Choroid plexus epithelial cell (primary cell): Measurements from ENCODE around the gene L3MBTL4.

Experiments
- DNase-seq: peaks from one replicate; pipeline ENCODE4 v3.0.0-alpha.2; 2010; ENCODE audit warnings: low read depth
- H3K4me3 ChIP-seq: 2 replicates; pipeline ENCODE4 v1.5.1; 2011; ENCODE audit warnings: low read depth, mild to moderate bottlenecking, control low read depth, low read length, moderate library complexity
- TF ChIP-seq, protein P1 (sequence below): conservative IDR thresholded peaks from 2 replicates; pipeline ENCODE4 v1.5.1; 2011; ENCODE audit warnings: low read depth, mild to moderate bottlenecking, control low read depth, inconsistent platforms, low read length, moderate library complexity

The L3MBTL4 gene

DNA sequence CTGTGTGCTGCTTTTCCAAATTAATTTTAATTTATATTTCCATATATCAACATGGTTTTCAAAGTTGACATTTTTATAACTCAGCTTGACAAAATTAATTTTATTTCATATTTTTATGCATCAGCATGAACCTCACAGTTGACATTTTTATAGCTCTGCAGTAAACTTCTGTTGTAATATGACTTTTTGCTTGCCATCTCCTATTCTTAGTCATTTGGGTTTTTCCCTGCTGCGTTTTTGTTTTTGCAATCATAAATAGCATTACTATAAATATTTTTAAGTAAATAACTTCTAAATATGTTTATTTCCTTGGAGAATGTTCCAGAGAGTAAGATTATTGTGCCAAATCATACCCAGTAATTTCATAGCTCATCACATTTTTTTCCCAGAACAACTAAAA lies 21.0 kb upstream of the L3MBTL4 start:
- DNase-seq: no peak
- TF ChIP-seq, protein P1, sequence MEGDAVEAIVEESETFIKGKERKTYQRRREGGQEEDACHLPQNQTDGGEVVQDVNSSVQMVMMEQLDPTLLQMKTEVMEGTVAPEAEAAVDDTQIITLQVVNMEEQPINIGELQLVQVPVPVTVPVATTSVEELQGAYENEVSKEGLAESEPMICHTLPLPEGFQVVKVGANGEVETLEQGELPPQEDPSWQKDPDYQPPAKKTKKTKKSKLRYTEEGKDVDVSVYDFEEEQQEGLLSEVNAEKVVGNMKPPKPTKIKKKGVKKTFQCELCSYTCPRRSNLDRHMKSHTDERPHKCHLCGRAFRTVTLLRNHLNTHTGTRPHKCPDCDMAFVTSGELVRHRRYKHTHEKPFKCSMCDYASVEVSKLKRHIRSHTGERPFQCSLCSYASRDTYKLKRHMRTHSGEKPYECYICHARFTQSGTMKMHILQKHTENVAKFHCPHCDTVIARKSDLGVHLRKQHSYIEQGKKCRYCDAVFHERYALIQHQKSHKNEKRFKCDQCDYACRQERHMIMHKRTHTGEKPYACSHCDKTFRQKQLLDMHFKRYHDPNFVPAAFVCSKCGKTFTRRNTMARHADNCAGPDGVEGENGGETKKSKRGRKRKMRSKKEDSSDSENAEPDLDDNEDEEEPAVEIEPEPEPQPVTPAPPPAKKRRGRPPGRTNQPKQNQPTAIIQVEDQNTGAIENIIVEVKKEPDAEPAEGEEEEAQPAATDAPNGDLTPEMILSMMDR: no peak
- no peak overlapping the region for H3K4me3 ChIP-seq

DNA sequence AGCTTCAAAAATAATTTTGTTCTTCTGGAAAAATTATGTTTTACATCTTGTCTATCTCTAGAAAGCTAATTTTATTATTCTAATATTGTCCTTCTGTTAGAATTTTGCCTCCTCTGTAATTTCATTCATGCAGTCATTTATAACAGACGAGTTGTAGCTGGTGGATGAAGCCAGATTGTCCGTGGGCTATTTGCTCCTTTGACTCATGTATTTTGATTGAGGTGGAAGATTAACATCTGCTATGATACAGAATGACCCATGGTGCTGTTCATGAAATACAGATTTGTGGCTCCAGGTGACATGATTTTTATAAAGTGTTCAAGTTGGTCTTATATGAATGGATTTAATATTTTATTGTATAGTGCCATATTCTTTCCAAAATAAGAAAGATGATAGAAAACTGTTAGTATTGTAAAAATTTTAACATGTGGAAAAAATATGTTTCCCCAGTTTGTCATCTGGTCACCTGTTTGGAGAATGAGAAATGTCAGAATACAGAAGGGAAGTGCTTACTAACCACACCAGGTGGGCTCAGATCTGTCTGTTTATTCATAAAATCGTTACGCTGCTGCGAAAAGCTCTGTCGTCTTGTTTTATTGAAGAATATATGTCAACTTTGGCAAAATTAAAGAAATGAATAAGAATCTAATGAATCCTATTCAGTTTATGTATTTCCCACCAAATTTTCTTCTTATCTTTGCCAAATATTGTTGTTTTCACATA lies 20.4 kb upstream of the L3MBTL4 start:
- no peak overlapping the region for H3K4me3 ChIP-seq
- TF ChIP-seq, protein P1: no peak
- no peak for DNase-seq

DNA sequence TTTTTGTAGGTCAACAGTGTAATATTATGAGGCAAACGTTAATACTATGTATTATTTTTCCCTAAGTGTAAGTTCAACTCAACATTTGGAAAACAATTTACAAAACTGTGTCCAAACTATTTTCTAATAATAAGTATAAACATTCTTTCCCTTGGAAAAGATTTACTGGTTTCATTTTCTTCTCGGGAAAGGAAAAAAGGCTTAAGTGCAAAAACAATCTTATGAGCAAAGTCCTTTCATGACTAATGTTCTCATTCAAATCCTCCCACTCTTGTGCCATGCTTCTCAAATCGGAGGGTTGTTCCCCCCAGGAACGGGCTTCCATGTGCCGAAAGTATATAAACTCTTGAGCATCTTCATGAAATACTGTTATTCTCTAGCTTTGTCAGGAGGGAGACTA lies 19.8 kb upstream of the L3MBTL4 start:
- DNase-seq: no peak
- TF ChIP-seq, protein P1: no peak
- no peak overlapping the region for H3K4me3 ChIP-seq

DNA sequence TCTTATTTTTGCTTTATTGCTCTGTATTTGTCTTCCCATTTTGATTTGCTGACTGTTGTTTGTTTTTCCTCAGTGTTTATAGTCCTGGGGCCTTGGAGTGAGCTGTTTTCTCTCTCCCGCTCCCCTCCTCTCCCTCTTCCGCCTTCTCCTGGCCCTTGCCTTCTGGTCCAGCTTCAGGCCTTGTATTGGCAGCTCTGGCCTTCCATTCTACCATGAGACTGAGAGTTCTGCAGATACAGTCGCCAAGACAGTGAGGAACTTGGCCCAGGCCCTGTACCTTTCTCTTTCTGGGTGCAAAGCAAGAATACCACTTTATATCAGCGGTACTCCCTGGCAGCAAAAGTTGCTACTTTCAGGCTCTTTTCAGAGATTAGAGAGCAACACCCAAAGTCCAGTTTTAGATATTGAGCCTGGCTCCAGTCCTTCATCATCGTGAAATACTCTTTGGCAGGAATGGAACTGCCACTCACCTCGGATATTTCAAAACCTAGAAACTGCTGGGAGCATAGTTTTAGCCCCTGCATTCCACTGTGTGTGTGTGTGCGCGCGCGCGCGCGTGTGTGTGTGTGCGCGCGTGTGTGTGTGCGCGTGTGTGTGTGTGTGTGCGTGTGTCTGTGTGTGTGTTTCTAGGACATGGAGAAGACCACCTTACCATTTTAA lies 17.1 kb upstream of the L3MBTL4 start:
- no peak for DNase-seq
- TF ChIP-seq, protein P1: no peak
- no peak overlapping the region for H3K4me3 ChIP-seq

DNA sequence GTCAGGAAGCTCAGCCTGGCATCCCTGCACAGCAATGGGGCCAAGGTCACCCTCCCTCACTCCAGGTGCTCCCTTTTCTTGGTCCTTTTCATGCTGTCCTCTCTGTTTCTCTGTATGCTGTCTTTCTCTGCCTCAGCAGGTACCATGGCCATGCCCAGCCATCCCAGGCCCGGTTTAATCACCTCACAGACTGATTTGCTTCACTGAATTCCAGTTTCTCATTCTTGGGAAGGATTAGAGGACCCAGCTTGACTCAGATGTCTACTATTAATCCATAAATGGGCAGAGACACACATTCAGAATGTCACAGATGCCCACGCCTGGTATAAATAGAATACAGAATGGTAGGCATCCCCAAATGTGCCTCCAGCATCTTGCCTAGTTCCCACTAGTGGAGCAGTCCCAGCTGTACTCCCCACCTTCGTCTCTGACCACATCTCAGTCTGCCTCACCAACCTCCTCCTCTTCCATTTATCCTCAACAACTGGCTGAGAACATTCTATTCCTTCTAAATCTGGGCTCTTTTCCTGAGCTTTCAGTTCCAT lies 14.2 kb upstream of the L3MBTL4 start:
- no peak overlapping the region for H3K4me3 ChIP-seq
- DNase-seq: no peak
- TF ChIP-seq, protein P1: no peak

DNA sequence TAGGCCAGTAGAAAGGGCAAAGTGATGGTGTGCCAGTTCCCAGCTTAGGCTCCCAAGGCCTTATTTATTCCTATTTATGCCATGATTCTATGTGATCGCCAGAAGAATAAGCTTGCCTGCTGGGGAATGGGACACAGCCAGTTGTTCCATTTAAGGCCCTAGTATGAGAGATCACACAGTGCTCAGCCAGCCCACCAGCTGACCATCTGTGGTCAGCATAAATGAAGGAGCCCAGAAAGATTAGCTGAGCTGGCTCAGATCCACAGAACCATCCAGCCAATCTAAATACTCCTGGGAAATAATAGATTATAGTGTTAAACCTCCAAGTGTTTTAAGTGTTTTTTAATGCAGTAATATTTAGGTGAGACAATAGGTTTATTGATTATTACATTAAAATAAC lies 12.6 kb upstream of the L3MBTL4 start:
- TF ChIP-seq, protein P1: no peak
- no peak for DNase-seq
- no peak overlapping the region for H3K4me3 ChIP-seq
